BLaER1 (cell line): ENCODE measurements around the gene BPIFB1.

Experiments used
- H3K27ac ChIP-seq: shearing (Covaris generic); formaldehyde crosslinking; 2 replicates; pipeline ENCODE4 v1.8.1; 2022
- H3K27me3 ChIP-seq: shearing (Covaris generic); formaldehyde crosslinking; 2 replicates; pipeline ENCODE4 v1.8.1; 2022
- H3K36me3 ChIP-seq: shearing (Covaris generic); formaldehyde crosslinking; 2 replicates; pipeline ENCODE4 v1.8.1; 2022
- H3K4me1 ChIP-seq: shearing (Covaris generic); formaldehyde crosslinking; 2 replicates; pipeline ENCODE4 v1.8.1; 2022
- H3K4me2 ChIP-seq: shearing (Covaris generic); formaldehyde crosslinking; 2 replicates; pipeline ENCODE4 v1.8.1; 2022
- H3K4me3 ChIP-seq: shearing (Covaris generic); formaldehyde crosslinking; 2 replicates; pipeline ENCODE4 v1.8.1; 2022
- H3K9ac ChIP-seq: shearing (Covaris generic); formaldehyde crosslinking; 2 replicates; pipeline ENCODE4 v1.8.1; 2022
- H3K9me3 ChIP-seq: shearing (Covaris generic); formaldehyde crosslinking; 2 replicates; pipeline ENCODE4 v1.8.1; 2022
- H4K20me1 ChIP-seq: shearing (Covaris generic); formaldehyde crosslinking; 2 replicates; pipeline ENCODE4 v1.8.1; 2022
- Cebpa-rat ChIP-seq: shearing (Covaris generic); IDR thresholded peaks from 2 replicates; pipeline ENCODE4 v1.8.1; 2022

The BPIFB1 gene

DNA sequence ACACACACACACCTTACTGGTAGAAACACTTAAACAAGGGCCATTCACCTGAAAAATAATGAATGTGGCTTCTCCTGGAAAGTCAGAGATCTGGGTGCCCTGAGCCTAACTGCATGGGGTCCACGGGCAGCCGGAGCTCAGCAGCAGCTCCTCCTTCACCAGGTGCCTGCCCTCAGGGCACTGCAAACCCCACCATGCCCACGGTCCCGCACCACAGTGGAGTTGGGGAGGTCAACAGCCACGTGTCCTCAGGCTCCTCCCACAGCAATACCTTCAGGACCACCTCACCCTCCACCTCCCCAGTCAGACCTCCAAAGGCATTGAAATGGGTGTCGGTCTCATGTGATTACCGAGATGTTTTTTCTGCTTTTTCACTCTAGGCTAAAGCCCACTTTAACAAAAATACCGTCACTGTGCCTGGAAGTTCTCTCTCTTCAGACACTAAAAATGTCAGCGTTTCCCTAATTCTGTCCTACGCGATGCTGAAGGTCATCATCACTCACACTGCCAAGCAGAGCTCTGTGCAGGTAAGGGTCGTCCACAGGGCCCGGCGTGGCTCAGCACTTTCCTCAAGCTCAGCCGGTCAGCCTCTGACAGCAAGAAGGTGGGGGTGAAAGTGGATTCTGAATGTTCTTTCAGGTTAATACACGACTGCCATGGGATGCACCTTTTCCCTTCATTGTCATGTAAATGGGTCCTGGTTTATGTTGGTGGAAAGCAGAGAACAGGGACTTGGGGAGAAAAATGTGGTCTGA lies 69.4 kb downstream of the BPIFB1 start:
- H3K9ac ChIP-seq = no peak overlapping the region
- H3K4me2 ChIP-seq = no peak overlapping the region
- H3K9me3 ChIP-seq = no peaks in the 10 kb centered on the region
- peaks cover 71% of the 10 kb centered on the region for H3K36me3 ChIP-seq
- H3K27ac ChIP-seq = no peak overlapping the region
- TF ChIP-seq Cebpa-rat = no peak
- H3K27me3 ChIP-seq = no peaks in the 10 kb centered on the region
- H3K4me1 ChIP-seq = peaks cover 15% of the 10 kb centered on the region; the same call in 1 of the 2 replicates
- no peaks in the 10 kb centered on the region for H4K20me1 ChIP-seq
- no peak overlapping the region for H3K4me3 ChIP-seq

- Histone ChIP-seq H3K27me3 (no peaks in the 10 kb centered on the region), H3K36me3 (peaks cover 71% of the 10 kb centered on the region), H4K20me1 (no peaks in the 10 kb centered on the region), H3K27ac (no peak overlapping the region), H3K4me2 (no peak overlapping the region), H3K4me3 (no peak overlapping the region), H3K4me1 (peaks cover 15% of the 10 kb centered on the region; the same call in 1 of the 2 replicates), H3K9me3 (no peaks in the 10 kb centered on the region), H3K9ac (no peak overlapping the region)
- 0 out of 2 replicates have a peak, but pooled peaks have one; percentile 10 for TF ChIP-seq Cebpa-rat
Observed at GRCh38 chr20:33353013-33353402, 70.0 kb downstream of the BPIFB1 start.
